ENCODE data around the gene CYYR1. TPM values are rescaled to one million over a fixed set of nuclear protein-coding genes. Genes with fewer than 3 reads are reported as not detected.

CYYR1 gene
- total RNA-seq, 1 donor from 2014 or later: 27.5 TPM

DNA sequence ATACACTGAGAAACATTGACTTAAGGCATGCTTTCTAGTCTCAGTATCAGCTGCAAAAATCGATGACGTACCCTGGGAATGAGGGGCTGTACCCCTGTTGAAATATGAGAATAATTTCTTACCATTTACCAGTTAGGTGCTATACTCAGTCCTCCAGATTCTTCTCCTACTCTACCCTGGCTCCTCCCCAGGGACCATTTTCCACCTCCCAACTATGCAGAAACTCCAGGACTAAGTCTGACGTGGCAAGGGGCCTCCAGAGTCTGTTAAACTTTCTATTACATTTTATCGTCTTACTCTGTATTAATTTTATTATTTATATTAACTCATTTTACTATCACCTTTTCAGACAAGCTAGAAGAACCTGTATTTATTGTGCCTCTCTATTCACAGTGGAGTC is 124.3 kb downstream of the CYYR1 start:
- ATAC-seq (peak; percentile 31), DNase-seq (no peak)
- intact Hi-C loops (cut with micrococcal nuclease): no loop called here

DNA sequence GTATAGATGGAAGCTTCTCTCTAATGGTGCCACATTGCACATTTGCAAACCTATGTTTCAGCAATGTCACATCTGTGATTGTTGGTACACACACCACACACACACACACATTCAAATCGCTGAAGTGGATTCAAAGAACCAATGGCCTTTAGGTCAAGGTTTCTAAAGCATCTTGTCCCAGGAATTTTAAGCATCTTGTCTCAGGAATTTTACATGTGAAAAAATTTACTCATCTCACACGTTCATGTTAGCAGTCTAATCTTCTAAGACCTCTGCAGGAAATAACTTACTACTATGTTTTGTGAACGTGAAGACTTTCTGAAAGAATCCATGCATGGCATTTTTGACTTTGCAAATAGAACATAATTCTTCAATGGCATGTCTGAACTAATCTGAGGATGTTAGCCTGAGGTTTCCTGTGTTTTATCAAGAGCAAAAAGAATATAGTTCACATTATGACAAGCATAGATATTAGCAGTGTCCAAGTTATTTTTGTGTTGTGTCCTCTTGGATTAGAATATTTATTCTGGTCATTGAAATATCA is 125.1 kb downstream of the CYYR1 start:
- intact Hi-C loops (cut with micrococcal nuclease): no loop called here
- ATAC-seq: no peak

DNA sequence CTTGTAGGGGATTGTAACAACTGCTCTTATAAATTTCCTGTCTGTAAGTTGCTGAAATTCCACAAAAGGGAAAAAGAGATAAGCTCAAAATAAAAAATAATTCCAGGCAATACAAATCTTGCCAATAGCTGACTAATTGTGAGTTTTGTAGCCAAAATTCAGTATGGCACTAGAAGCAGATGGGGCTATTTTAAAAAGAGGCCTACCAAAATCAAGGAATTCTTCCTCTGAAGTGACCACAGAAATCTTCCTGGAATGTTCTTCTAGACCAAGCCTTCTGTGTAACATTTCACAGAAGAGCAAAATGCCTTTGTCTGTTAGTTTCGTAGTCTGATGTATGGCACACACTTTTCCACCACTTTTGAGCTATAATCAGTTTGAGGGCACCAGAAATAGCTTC is 127.6 kb downstream of the CYYR1 start:
- intact Hi-C loops (cut with micrococcal nuclease): no loop called here
- no peak for ATAC-seq

More for the DNA sequence above, 125.1 kb downstream of the CYYR1 start:
- DNase-seq: no peak

DNA sequence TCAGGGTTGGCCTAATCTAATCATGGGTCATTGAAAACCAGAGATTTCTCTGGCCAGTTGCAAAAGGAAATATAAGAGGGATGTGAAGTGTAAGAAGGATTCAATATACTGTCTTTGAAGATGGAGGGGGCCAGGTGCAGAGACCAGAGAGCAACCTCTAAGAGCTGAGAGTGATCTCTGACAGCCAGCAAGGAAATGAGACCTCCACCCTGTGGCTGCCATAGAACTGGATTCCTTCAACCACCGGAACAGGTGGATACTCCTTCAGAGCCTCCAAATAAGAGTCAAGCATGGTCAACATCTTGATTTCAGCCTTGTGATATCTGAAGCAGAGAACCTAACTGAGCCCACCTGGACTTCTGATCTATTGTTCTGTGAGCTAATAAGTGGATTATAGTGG is 128.4 kb downstream of the CYYR1 start:
- DNase-seq: no peak
- no peak for ATAC-seq
- intact Hi-C loops (cut with micrococcal nuclease): no loop called here

More for the DNA sequence above, 127.6 kb downstream of the CYYR1 start:
- DNase-seq: no peak

DNA sequence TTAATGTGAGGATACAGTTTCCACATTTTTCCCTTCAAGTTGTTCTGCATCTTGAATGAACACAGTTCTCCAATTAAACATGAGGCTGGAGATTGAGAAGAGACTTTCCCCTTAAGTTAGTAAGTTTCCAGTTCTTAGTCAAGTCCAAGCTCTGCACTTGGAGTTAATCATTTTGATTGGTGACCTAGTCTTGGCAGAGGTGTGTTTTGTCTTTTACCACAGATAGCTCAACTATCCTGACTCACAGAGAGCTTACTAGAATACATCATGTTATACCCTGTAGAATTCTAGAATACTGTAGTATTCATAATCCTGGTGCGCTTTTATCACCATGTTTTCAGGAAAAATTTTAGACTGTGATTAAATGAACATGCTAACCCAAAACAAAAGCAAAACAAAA is 129.2 kb downstream of the CYYR1 start:
- ATAC-seq (no peak), DNase-seq (no peak)
- intact Hi-C loops (cut with micrococcal nuclease): no loop called here

DNA sequence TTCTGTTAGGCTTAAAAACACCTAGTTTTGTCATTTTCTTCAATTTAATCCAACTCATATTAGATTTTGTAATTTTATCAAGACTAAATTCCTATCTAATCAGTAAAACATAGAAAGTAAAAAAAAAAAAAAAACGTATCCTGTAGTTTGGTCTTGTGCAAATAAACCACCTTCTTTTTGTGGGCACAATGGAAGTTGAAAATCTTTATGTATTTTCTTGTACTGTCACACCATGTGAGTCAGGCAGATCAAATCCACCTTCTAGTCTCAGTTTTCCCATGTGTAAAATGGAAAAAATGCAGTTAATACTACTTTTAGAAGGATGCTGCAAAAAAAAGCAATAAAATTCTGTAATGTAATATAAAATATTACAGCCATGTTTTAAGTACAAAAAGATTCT is 129.8 kb downstream of the CYYR1 start:
- ATAC-seq (no peak), DNase-seq (no peak)
- intact Hi-C loops (cut with micrococcal nuclease): no loop called here

DNA sequence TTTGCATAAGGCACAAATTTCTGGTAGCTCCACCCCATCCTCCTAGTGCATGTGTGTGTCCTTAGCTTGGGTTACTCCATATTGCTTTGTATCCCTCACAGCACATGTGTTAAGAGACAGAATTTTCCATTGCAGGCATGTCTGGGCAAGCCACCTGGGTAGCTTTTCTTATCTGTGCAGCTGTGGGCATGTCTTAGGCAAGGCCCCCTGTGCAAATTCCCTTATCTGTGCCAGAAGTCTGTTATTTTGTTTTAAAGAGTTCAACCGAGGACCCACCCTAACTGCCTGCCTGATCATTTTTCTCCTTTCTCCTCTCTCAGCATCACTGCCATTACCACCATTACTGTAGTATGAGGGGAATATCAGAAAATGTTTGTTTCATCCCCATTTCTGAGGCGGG is 131.9 kb downstream of the CYYR1 start:
- DNase-seq (no peak), ATAC-seq (no peak)
- intact Hi-C loops (cut with micrococcal nuclease): no loop called here

DNA sequence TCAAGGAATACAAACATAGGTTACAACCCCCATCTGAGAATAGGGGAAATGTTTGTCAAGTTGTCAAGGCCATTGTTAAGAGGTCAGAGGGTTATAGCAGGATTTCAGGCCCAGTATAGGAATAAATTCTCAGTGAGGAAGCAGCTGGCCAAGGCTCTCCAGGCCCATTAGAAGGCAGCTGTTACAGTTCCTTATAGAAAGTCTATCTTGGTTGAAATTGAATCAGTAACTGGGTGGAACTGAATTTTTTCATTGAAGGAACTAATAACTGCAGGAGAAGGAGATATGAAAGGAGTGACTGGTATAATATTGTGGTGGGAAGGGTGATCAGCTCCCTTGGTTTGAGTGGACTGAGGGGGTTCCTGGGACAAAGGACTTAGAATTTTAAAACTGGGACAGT is 134.1 kb downstream of the CYYR1 start:
- intact Hi-C loops (cut with micrococcal nuclease): no loop called here
- no peak for ATAC-seq

DNA sequence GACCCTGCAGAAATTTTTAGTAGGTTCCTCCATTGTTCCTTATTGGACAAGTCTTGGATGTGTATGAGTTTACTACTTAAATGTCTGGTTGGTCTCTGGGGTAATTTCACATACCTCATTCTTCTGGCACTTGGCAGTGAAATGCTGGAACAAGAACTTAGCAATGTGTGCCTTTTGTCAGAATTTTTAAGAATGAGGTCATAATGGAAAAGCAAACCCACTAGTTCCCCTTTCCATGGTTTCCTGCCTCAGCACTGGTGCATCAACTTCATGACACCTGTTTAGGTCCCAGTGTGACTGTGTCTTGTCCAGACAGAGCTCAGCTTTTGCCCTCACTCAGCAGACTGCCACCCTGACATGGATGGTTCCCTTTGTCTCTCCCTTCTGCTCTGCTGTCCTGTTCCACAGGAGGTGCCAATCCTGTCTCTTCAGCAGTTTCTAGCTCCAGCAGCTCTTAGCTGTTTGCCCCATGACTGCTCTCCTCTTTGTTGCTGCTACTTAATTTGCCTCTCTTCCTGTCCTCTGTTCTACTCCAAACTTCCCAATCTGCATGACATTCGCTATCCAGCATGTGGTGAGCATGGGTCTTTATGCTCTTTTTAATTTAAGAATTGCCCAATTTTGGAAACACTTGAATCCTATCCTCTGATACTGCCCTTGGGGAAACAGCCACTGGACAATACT is 135.6 kb downstream of the CYYR1 start:
- DNase-seq (no peak), ATAC-seq (no peak)
- intact Hi-C loops (cut with micrococcal nuclease): no loop called here

More for the DNA sequence above, 134.1 kb downstream of the CYYR1 start:
- DNase-seq: no peak

DNA sequence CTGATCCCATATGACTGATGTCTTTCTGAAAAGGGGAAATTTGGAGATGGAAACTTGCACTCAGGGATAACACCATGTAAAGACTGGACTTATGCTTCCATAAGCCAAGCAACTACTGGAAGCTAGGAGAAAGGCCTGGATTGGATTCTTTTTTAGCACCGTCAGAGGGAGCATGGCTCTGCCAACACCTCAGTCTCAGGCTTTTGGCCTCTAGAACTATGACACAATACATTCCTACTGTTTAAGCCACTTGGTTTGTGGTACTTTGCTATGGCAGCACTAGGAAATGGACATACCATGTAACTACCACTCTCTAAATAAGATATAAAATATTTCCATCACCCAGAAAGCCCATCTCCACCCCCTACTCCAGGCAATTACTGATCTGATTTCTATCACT is 139.7 kb downstream of the CYYR1 start:
- ATAC-seq: no peak
- intact Hi-C loops (cut with micrococcal nuclease): no loop called here
- no peak for DNase-seq

DNA sequence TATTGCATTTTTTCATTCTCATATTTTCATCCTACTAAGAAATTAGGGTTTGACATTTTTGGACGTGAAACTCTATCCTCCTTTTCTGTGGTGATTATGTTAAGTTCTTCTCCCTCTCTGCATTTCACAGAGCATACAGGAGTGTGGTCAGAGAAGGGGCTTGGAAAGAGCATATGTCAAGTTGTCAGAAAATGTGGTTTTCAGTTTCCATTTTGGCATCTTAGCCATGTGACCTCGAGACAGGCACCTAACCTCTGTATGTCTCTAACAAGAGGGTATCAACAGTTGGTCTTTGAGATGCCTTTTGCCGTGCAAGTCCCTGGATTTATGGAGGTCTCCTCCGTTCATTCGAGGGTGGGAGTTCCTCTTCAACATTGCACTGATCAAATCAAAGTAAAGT is 140.7 kb downstream of the CYYR1 start:
- intact Hi-C loops (cut with micrococcal nuclease): no loop called here
- DNase-seq: no peak
- no peak for ATAC-seq

DNA sequence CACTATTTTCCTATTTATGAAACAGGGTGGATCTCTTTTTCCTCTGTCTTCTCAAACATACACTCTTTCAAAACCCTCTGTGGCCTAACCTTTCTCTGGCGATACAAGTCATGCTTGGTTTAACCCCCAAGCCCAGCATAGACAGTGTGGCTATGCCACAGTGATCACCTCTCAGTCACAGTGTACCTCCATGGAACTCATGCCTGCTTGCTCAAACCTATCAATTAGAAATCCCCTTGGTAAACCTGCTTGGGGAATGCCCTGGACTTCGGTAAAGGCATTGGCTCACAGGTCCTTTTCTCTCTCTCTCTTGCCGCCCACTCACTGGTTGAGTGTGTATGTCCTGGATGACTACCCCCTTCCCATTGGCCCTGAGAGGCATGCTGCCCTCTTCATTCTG is 147.5 kb downstream of the CYYR1 start:
- DNase-seq (no peak), ATAC-seq (no peak)
- intact Hi-C loops (cut with micrococcal nuclease): no loop called here

DNA sequence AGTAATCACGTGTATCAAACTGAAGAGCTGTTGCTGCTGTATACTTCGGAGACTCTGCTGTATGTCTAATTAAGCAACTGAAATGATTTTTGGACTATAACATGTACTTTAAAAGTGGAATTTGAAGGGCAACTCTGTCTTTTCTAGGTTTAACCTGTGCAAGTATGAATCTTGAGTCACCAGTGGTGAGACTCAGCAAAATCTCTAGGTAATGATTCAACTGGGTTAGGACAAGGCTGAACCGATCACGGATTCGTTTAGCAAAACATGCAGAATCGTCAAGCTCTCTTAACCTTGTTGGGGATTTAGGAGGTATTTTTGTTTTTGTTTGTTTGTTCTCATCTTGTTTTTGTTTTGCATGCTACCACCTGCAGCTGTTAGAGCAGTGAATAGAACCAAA is 149.6 kb downstream of the CYYR1 start:
- no peak for ATAC-seq
- intact Hi-C loops (cut with micrococcal nuclease): no loop called here
- DNase-seq: no peak

DNA sequence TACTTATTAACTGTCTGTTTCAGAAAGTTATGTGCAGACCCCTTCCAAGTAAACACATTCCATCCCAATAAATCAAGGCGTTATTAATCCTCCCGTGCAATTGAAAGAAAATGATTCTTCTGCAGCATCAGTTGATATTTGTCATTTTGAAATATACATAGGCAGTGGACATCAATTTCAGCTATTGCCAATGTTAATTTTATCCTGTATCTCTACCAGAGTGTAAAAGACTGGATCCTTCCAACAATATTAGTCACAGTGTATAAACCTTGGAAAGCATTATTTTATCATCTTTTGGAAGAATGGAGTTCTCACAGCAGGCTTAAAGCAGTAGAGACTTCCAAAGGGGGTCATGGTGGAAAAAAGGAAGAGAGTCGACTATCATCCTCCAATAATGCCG is 150.4 kb downstream of the CYYR1 start:
- ATAC-seq: no peak
- intact Hi-C loops (cut with micrococcal nuclease): no loop called here
- DNase-seq: no peak

DNA sequence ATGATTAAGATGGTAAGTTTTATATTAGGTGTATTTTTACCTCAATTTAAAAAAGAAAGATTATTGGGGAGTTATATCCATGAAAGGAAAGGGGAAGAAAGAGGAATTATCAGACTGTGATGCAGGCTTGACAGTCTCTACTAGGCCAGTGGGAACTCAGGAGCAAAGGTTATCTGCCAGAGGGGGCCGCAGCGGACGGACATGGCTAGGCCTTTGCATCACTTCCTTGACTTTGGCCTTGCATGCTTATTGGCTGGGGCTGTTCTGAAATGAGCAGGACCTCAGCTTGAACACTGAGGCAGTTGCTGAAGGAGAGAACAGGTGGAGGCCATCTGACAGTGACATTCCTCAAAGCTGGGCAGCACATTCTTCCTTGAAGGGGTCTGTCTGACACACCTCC is 150.9 kb downstream of the CYYR1 start:
- ATAC-seq (no peak), DNase-seq (no peak)
- intact Hi-C loops (cut with micrococcal nuclease): no loop called here

DNA sequence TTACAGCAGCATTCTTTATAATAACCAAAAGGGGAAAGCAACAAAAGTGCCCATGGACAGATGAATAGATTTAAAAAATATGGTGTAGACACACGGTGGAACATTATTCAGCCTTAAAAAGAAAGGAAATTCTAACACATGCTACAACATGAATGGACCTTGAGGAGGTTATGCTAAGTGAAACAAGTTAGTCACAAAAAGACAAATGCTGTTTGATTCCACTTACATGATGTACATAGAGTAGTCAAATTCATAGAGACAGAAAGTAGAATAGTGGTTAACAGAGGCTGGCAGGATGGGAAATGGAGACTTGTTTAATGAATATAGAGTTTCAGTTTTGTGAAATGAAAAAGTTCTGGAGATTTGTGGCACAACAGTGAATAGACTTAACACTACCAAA is 151.4 kb downstream of the CYYR1 start:
- no peak for ATAC-seq
- intact Hi-C loops (cut with micrococcal nuclease): no loop called here
- DNase-seq: no peak
